HEK293 (cell line): ENCODE measurements around the gene AUH.
"Not testable (repeated sequence)": the region's sequence is repeated elsewhere in the genome, so short reads cannot be mapped to it uniquely, and the experiment has no call there.

ENCODE experiments used
- CTCF ChIP-seq: fragments of 450-650 bp; formaldehyde crosslinking; IDR thresholded peaks from 2 replicates; pipeline ENCODE4 v1.5.1; 2016; ENCODE audit warnings: missing biosample characterization, missing genetic modification characterization
- KLF16 ChIP-seq: fragments of 450-650 bp; formaldehyde crosslinking; IDR thresholded peaks from 2 replicates; pipeline ENCODE4 v1.5.1; 2017; ENCODE audit warnings: missing biosample characterization, missing genetic modification characterization
- MZF1 ChIP-seq: fragments of 450-650 bp; formaldehyde crosslinking; IDR thresholded peaks from 2 replicates; pipeline ENCODE4 v1.5.1; 2017; ENCODE audit warnings: missing biosample characterization, missing genetic modification characterization, borderline replicate concordance
- ZIC2 ChIP-seq: fragments of 450-650 bp; formaldehyde crosslinking; IDR thresholded peaks from 2 replicates; pipeline ENCODE4 v1.5.1; 2016; ENCODE audit warnings: missing biosample characterization, missing genetic modification characterization
- ZNF133 ChIP-seq: fragments of 450-650 bp; formaldehyde crosslinking; IDR thresholded peaks from 2 replicates; pipeline ENCODE4 v1.5.1; 2016; ENCODE audit warnings: missing biosample characterization, missing genetic modification characterization
- ZNF138 ChIP-seq: fragments of 450-650 bp; formaldehyde crosslinking; IDR thresholded peaks from 2 replicates; pipeline ENCODE4 v1.5.1; 2016; ENCODE audit warnings: missing biosample characterization, missing genetic modification characterization, borderline replicate concordance
- ZNF157 ChIP-seq: fragments of 450-650 bp; formaldehyde crosslinking; IDR thresholded peaks from 2 replicates; pipeline ENCODE4 v1.5.1; 2016; ENCODE audit warnings: missing biosample characterization, missing genetic modification characterization
- ZNF513 ChIP-seq: fragments of 450-650 bp; IDR thresholded peaks from 2 replicates; pipeline ENCODE4 v1.5.1; 2018; ENCODE audit warnings: missing biosample characterization, missing genetic modification characterization
- ZNF558 ChIP-seq: fragments of 450-650 bp; formaldehyde crosslinking; IDR thresholded peaks from 2 replicates; pipeline ENCODE4 v1.5.1; 2016; ENCODE audit warnings: missing biosample characterization, missing genetic modification characterization
- ZNF561 ChIP-seq: fragments of 450-650 bp; IDR thresholded peaks from 2 replicates; pipeline ENCODE4 v1.5.1; 2018; ENCODE audit warnings: missing biosample characterization, missing genetic modification characterization, borderline replicate concordance
- ZNF76 ChIP-seq: fragments of 450-650 bp; formaldehyde crosslinking; IDR thresholded peaks from 2 replicates; pipeline ENCODE4; 2016; ENCODE audit warnings: low read depth, missing biosample characterization, missing genetic modification characterization, borderline replicate concordance
- TF ChIP-seq, protein P1 (sequence below): fragments of 450-650 bp; formaldehyde crosslinking; IDR thresholded peaks from 2 replicates; pipeline ENCODE4 v1.5.1; 2016; ENCODE audit warnings: missing biosample characterization, missing genetic modification characterization

DNA sequence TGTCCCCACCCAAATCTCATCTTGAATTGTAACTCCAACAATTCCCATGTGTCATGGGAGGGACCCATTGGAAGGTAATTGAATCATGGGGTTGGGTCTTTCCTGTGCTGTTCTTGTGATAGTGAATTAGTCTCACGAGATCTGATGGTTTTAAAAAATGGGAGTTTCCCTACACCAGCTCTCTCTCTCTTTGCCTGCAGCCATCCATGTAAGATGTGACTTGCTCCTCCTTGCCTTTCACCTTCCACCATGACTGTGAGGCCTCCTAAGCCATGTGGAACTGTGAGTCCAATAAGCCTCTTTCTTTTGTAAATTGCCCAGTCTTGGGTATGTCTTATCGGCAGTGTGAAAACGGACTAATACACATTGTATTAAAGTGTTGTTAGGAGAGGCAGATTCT is 16.3 kb upstream of the AUH start:
- not testable (repeated sequence) for TF ChIP-seq ZNF558 (tag by site-specific recombination); ZIC2 (tag by site-specific recombination); CTCF; MZF1 (tag by site-specific recombination); ZNF561 (tag by site-specific recombination); ZNF138 (tag by site-specific recombination); ZNF157 (tag by site-specific recombination); ZNF133 (tag by site-specific recombination); ZNF76 (tag by site-specific recombination); ZNF513 (tag by site-specific recombination); KLF16 (tag by site-specific recombination)
- TF ChIP-seq, protein P1, sequence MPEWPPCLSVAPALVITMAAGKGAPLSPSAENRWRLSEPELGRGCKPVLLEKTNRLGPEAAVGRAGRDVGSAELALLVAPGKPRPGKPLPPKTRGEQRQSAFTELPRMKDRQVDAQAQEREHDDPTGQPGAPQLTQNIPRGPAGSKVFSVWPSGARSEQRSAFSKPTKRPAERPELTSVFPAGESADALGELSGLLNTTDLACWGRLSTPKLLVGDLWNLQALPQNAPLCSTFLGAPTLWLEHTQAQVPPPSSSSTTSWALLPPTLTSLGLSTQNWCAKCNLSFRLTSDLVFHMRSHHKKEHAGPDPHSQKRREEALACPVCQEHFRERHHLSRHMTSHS (tag by site-specific recombination): not testable (repeated sequence)
